HCT116 (cell line): Measurements from ENCODE around the gene PAX5. TPM values are rescaled to one million over a fixed set of nuclear protein-coding genes. Genes with fewer than 3 reads are reported as not detected.
A peak's percentile ranks its signal among the peaks of the same experiment; 100 is the strongest.

Source experiments
- ATAC-seq: fragments of 200-7000 bp; cut with Tn5 transposase; 2 replicates; pipeline ENCODE4 v1.9.1; 2020; ENCODE audit warnings: mild to moderate bottlenecking, moderate library complexity
- BruUV-seq: library from RNA; stranded (reverse); fragments of 400-500 nt; replicated peaks from 2 replicates; lab custom pipeline; 2021; lab: Mats Ljungman, UMichigan
- CTCF ChIA-PET: fragments of 300-600 bp; sonication (Branson Sonifier 250); formaldehyde crosslinking; loops from one replicate; lab custom pipeline; 2021; ENCODE audit warnings: antibody characterized with exemption; lab: Charles Lee
- POLR2A ChIA-PET: fragments of 300-600, 350-600 bp; sonication (Branson Sonifier 250); formaldehyde crosslinking; loops from one replicate; lab custom pipeline; 2021; ENCODE audit warnings: antibody characterized with exemption; lab: Charles Lee
- RAD21 ChIA-PET, 2 experiments: fragments of 300-600 bp; sonication (Branson Sonifier 250); formaldehyde crosslinking; loops; one replicate each; lab custom pipeline; 2023; ENCODE audit warnings: low total read pairs in 2 of 2; ENCODE audit not compliant: uncharacterized antibody in 2 of 2, unreplicated experiment in 2 of 2, low non-redundant PET in 1 of 2; lab: Charles Lee
- DNase-seq: peaks from one replicate; pipeline ENCODE4 v3.0.0-alpha.2; 2010; ENCODE audit warnings: low read depth, low spot score
- H2AFZ ChIP-seq: fragments of 200-600 bp; shearing (Covaris generic), sonication (generic); 2 replicates; pipeline ENCODE4 v1.6.1; 2017; ENCODE audit warnings: low read depth, mixed run types, mixed read lengths, antibody characterized with exemption, low read length; ENCODE audit not compliant: poor library complexity, severe bottlenecking
- H3K27ac ChIP-seq: 2 replicates; pipeline ENCODE4 v1.5.1; 2012; ENCODE audit warnings: low read depth, low read length
- H3K27me3 ChIP-seq: fragments of 200-600 bp; sonication (generic); 2 replicates; pipeline ENCODE4 v1.6.1; 2016; ENCODE audit warnings: mixed run types, low read length, mixed read lengths; ENCODE audit not compliant: insufficient read depth
- H3K36me3 ChIP-seq, 2 experiments: fragments of 200-500 bp in 1 of 2; fragments of 200-600 bp in 1 of 2; sonication (Bioruptor generic) in 1 of 2; sonication (generic) in 1 of 2; 2 replicates each; pipeline versions ENCODE4 v1.5.1 to v1.6.1; 2014 to 2016; ENCODE audit warnings: low read length in 2 of 2, inconsistent platforms in 1 of 2, mixed read lengths in 1 of 2, mixed run types in 1 of 2; ENCODE audit not compliant: insufficient read depth in 2 of 2, control insufficient read depth in 1 of 2
- H3K4me1 ChIP-seq, 2 experiments: fragments of 200-600 bp in 1 of 2; sonication (generic) in 1 of 2; 2 replicates each; pipeline versions ENCODE4 v1.5.1 to v1.6.1; 2012 to 2017; ENCODE audit warnings: low read length in 2 of 2, inconsistent platforms in 1 of 2, mild to moderate bottlenecking in 1 of 2, mixed read lengths in 1 of 2, mixed run types in 1 of 2, moderate library complexity in 1 of 2; ENCODE audit not compliant: insufficient read depth in 2 of 2, control insufficient read depth in 1 of 2
- H3K4me2 ChIP-seq: fragments of 200-600 bp; sonication (generic); 2 replicates; pipeline ENCODE4 v1.6.1; 2017; ENCODE audit warnings: mixed run types, low read length, mixed read lengths
- H3K4me3 ChIP-seq, 2 experiments: fragments of 200-600 bp in 1 of 2; sonication (generic) in 1 of 2; replicated peaks in 1 of 2; 2 replicates each; pipeline ENCODE4 v1.5.1; 2011 to 2016; ENCODE audit warnings: low read length in 2 of 2, control low read depth in 1 of 2, low read depth in 1 of 2, mild to moderate bottlenecking in 1 of 2, mixed read lengths in 1 of 2, mixed run types in 1 of 2
- H3K79me2 ChIP-seq: fragments of 200-600 bp; sonication (generic); 2 replicates; pipeline ENCODE4 v1.6.1; 2017; ENCODE audit warnings: mild to moderate bottlenecking, mixed run types, low read length, moderate library complexity, mixed read lengths; ENCODE audit not compliant: insufficient read depth
- H3K9ac ChIP-seq: fragments of 200-600 bp; sonication (generic); 2 replicates; pipeline ENCODE4 v1.6.1; 2016; ENCODE audit warnings: low read length, mixed read lengths
- H3K9me2 ChIP-seq: fragments of 200-600 bp; sonication (generic), shearing (Covaris generic); 2 replicates; pipeline ENCODE4 v1.6.1; 2017; ENCODE audit warnings: mixed run types, mild to moderate bottlenecking, moderate library complexity; ENCODE audit not compliant: insufficient read depth
- H3K9me3 ChIP-seq, 2 experiments: fragments of 200-500 bp in 1 of 2; fragments of 200-600 bp in 1 of 2; sonication (Bioruptor generic) in 1 of 2; sonication (generic) in 1 of 2; 2 replicates each; pipeline ENCODE4 v1.6.1; 2014 to 2017; ENCODE audit warnings: low read length in 2 of 2, mixed read lengths in 2 of 2, inconsistent platforms in 1 of 2, low read depth in 1 of 2, mild to moderate bottlenecking in 1 of 2, mixed run types in 1 of 2, moderate library complexity in 1 of 2; ENCODE audit not compliant: control insufficient read depth in 1 of 2, insufficient read depth in 1 of 2
- H4K20me1 ChIP-seq: fragments of 200-600 bp; sonication (generic), shearing (Covaris generic); 2 replicates; pipeline ENCODE4 v1.6.1; 2017; ENCODE audit warnings: mixed run types, mild to moderate bottlenecking, moderate library complexity; ENCODE audit not compliant: insufficient read depth
- ELF1 ChIP-seq: IDR thresholded peaks from 2 replicates; pipeline ENCODE4 v1.6.1; 2012; ENCODE audit warnings: low read depth, borderline replicate concordance
- FOSL1 ChIP-seq: IDR thresholded peaks from 2 replicates; pipeline ENCODE4 v1.6.1; 2012; ENCODE audit warnings: low read depth
- JUND ChIP-seq: IDR thresholded peaks from 2 replicates; pipeline ENCODE4 v1.6.1; 2012
- POLR2A ChIP-seq: IDR thresholded peaks from 2 replicates; pipeline ENCODE4 v1.7.0; 2011; ENCODE audit warnings: borderline replicate concordance; ENCODE audit not compliant: insufficient read depth, insufficient read length; ENCODE audit errors: extremely low read depth
- TCF7L2 ChIP-seq: IDR thresholded peaks from 2 replicates; pipeline ENCODE4 v1.7.0; 2011; ENCODE audit warnings: borderline replicate concordance, inconsistent platforms; ENCODE audit not compliant: insufficient read depth, insufficient read length; ENCODE audit errors: extremely low read depth
- ZFX ChIP-seq: fragments of 450-650 bp; IDR thresholded peaks from 2 replicates; pipeline ENCODE4 v1.6.1; 2017
- intact Hi-C: fragments of 100-400 bp; cut with micrococcal nuclease; formaldehyde crosslinking; loops from 2 replicates; pipeline ENCODE4 v1.10.0; 2022
- total RNA-seq: library from RNA; stranded (reverse); gene quantifications from one replicate; pipeline ENCODE4 v1.2.1, GENCODE V29; 2021; ENCODE audit not compliant: unreplicated experiment
- TF ChIP-seq, protein P1 (sequence below): IDR thresholded peaks from 2 replicates; pipeline ENCODE4 v1.6.1; 2012

Gene PAX5
- total RNA-seq, 1 experiment from 2014 or later = 0.17 TPM

DNA sequence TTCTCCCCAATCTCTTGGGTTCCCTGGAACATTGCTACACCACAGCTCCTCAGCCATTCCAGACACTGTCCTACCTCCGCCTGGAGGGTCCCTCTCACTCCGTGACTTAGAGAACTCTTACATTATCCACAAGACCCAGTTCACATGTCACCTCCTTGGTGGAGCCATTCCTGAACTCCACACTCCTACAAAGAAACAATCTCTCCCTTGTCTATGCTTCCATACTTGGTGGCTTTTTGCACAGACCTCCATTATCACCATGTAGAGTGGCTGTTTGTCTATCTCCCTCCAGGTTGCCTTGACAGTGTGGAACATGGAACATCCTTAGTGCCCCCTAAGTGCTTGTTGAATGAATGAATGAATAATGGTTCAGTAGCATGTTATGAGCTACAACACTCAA, 105.9 kb downstream of the PAX5 start:
- intact Hi-C loops = no loop called here
- no peaks in the 10 kb centered on the region for H3K9me2 ChIP-seq
- H3K9me3 ChIP-seq = no peaks in the 10 kb centered on the region
- H3K4me3 ChIP-seq = no peak overlapping the region
- no peak for ATAC-seq
- no peaks in the 10 kb centered on the region for H3K36me3 ChIP-seq
- no TSS peak for BruUV-seq
- no peak for DNase-seq
- TF ChIP-seq, protein P1, sequence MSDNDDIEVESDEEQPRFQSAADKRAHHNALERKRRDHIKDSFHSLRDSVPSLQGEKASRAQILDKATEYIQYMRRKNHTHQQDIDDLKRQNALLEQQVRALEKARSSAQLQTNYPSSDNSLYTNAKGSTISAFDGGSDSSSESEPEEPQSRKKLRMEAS = no peak
- no peak for TF ChIP-seq ELF1
- peak; percentile 76 for TF ChIP-seq POLR2A
- TF ChIP-seq ZFX = no peak
- TF ChIP-seq TCF7L2 = no peak
- no peak overlapping the region for H2AFZ ChIP-seq
- ChIA-PET POLR2A (interaction anchor here (0.5 kb wide), 1 partner anchor 531 kb away, joined by 3 read pairs; no protein-coding TSS in a partner anchor), RAD21 (no interaction called here), CTCF (no interaction called here)
- no peak overlapping the region for H3K27ac ChIP-seq
- H3K4me1 ChIP-seq = peaks cover 12 to 40% of the 10 kb centered on the region in 2 experiments
- no peak overlapping the region for H3K9ac ChIP-seq
- no peaks in the 10 kb centered on the region for H4K20me1 ChIP-seq
- no peaks in the 10 kb centered on the region for H3K79me2 ChIP-seq
- peaks cover 7% of the 10 kb centered on the region; the same call in 1 of the 2 replicates for H3K27me3 ChIP-seq
- H3K4me2 ChIP-seq = 0 out of 2 replicates have a peak overlapping the region, but pooled peaks have one; percentile 34

DNA sequence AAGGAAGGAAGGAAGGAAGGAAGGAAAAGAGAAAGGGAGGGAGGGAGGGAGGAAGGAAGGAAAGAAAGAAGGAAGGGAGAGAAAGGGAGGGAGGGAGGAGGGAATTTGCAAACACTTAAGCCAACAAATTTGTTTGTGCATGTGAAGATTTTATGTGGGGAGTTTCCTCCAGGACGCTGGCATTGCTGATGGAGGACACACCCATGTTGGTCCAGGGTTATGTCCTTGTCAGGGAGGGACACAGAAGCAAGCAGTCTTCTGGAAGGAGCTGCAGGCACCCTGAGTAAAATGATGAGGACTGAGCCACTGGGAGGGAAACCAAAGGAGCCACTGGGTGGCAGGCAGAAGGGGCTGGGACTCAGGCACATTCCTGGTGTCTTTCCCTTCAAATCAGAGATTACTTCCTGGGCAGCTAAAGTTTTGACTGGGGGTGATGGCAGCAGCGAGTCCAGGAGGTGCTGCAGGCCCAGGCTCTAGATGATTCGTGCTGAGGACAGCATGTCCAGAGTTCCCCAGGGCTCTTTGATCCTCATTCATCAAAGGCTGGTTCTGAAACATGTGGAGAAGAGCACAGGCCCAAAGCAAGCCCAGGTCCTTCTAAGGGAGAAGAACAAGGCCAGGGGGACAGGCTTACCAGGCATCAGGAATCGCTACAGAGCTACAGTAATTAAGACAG, 109.2 kb downstream of the PAX5 start:
- Histone ChIP-seq H3K27me3 (peaks cover 7% of the 10 kb centered on the region; the same call in 1 of the 2 replicates), H3K4me1 (peaks cover 21 to 56% of the 10 kb centered on the region in 2 experiments), H3K79me2 (no peaks in the 10 kb centered on the region), H3K4me3 (no peak overlapping the region), H3K9ac (no peak overlapping the region), H2AFZ (no peak overlapping the region), H3K9me2 (no peaks in the 10 kb centered on the region), H3K27ac (no peak overlapping the region), H3K4me2 (peak overlapping the region; percentile 53), H3K36me3 (no peaks in the 10 kb centered on the region), H3K9me3 (no peaks in the 10 kb centered on the region), H4K20me1 (no peaks in the 10 kb centered on the region)
- no TSS peak for BruUV-seq
- ATAC-seq = peak; percentile 36
- ChIA-PET RAD21 (no interaction called here), CTCF (no interaction called here), POLR2A (interaction anchor here (0.6 kb wide), 1 partner anchor 1721 kb away, joined by 5 read pairs; no protein-coding TSS in a partner anchor)
- intact Hi-C loops = no loop called here
- DNase-seq = no peak
- TF ChIP-seq JUND = 0 out of 2 replicates have a peak, but pooled peaks have one; percentile 23
- TF ChIP-seq ZFX = no peak
- TF ChIP-seq POLR2A = peak; percentile 70
- TF ChIP-seq FOSL1 = 0 out of 2 replicates have a peak, but pooled peaks have one; percentile 16
- TF ChIP-seq, protein P1 = no peak
